Loucy (cell line): ENCODE results near the gene LARGE2.

Experiments used
- H2AFZ ChIP-seq: fragments of 200-600 bp; sonication (generic); 2 replicates; pipeline ENCODE4 v1.6.0; 2016; ENCODE audit warnings: antibody characterized with exemption, mild to moderate bottlenecking, low read length, moderate library complexity
- H3F3A ChIP-seq: fragments of 200-600 bp; 2 replicates; pipeline ENCODE4 v1.6.0; 2016; ENCODE audit warnings: antibody characterized with exemption, low read depth, mild to moderate bottlenecking
- H3K27me3 ChIP-seq: fragments of 200-600 bp; sonication (generic); 2 replicates; pipeline ENCODE4 v1.6.1; 2014; ENCODE audit warnings: low read length, mild to moderate bottlenecking; ENCODE audit not compliant: insufficient read depth, poor library complexity, severe bottlenecking
- H3K36me3 ChIP-seq: fragments of 200-600 bp; sonication (generic); 2 replicates; pipeline ENCODE4 v1.6.1; 2016; ENCODE audit warnings: low read length; ENCODE audit not compliant: insufficient read depth
- H3K4me1 ChIP-seq: fragments of 200-600 bp; sonication (generic); 2 replicates; pipeline ENCODE4 v1.5.1; 2014; ENCODE audit warnings: low read length, mild to moderate bottlenecking; ENCODE audit not compliant: insufficient read depth, poor library complexity, severe bottlenecking
- H3K4me2 ChIP-seq: fragments of 200-600 bp; sonication (generic); 2 replicates; pipeline ENCODE4 v1.6.0; 2014; ENCODE audit warnings: antibody characterized with exemption, low read length, low read depth, mild to moderate bottlenecking; ENCODE audit not compliant: poor library complexity, severe bottlenecking
- H3K4me3 ChIP-seq: fragments of 200-600 bp; sonication (generic); 2 replicates; pipeline ENCODE4 v1.5.1; 2014; ENCODE audit warnings: low read length, mild to moderate bottlenecking, mixed read lengths; ENCODE audit not compliant: poor library complexity, severe bottlenecking
- H3K79me2 ChIP-seq: fragments of 200-600 bp; sonication (generic); 2 replicates; pipeline ENCODE4 v1.6.1; 2014; ENCODE audit warnings: low read length; ENCODE audit not compliant: insufficient read depth
- H3K9ac ChIP-seq: fragments of 200-600 bp; sonication (generic); 2 replicates; pipeline ENCODE4 v1.6.0; 2014; ENCODE audit warnings: mild to moderate bottlenecking, low read depth, low read length, moderate library complexity; ENCODE audit not compliant: poor library complexity, severe bottlenecking
- H3K9me2 ChIP-seq: fragments of 200-600 bp; sonication (generic); replicated peaks from 2 replicates; pipeline ENCODE4 v1.6.1; 2016; ENCODE audit warnings: low read depth, low read length, mixed read lengths
- H3K9me3 ChIP-seq: fragments of 200-600 bp; sonication (generic); 2 replicates; pipeline ENCODE4 v1.6.1; 2014; ENCODE audit warnings: mild to moderate bottlenecking, antibody characterized with exemption, low read length, low read depth; ENCODE audit not compliant: insufficient read depth
- H4K20me1 ChIP-seq: fragments of 200-600 bp; sonication (generic); 2 replicates; pipeline ENCODE4 v1.6.0; 2014; ENCODE audit warnings: antibody characterized with exemption, low read length, mild to moderate bottlenecking; ENCODE audit not compliant: insufficient read depth, poor library complexity, severe bottlenecking
- CTCF ChIP-seq: fragments of 200-600 bp; sonication (generic); conservative IDR thresholded peaks from 2 replicates; pipeline ENCODE4 v1.5.1; 2014; ENCODE audit warnings: mild to moderate bottlenecking, antibody characterized with exemption, low read length
- EZH2phosphoT487 ChIP-seq: fragments of 200-600 bp; IDR thresholded peaks from 2 replicates; pipeline ENCODE4 v1.6.1; 2018; ENCODE audit warnings: antibody characterized with exemption, mild to moderate bottlenecking, moderate library complexity, borderline replicate concordance

LARGE2 gene

GRCh38 chr11:45892856-45893255, 29.6 kb upstream of the LARGE2 start:
- no peaks in the 10 kb centered on the region for H3K9me3 ChIP-seq
- H3K4me2 ChIP-seq = no peak overlapping the region
- no peaks in the 10 kb centered on the region for H3F3A ChIP-seq
- no peak overlapping the region for H3K4me3 ChIP-seq
- H3K9ac ChIP-seq = no peak overlapping the region
- no peak overlapping the region for H2AFZ ChIP-seq
- no peaks in the 10 kb centered on the region for H3K27me3 ChIP-seq
- H3K79me2 ChIP-seq = no peaks in the 10 kb centered on the region
- H4K20me1 ChIP-seq = no peaks in the 10 kb centered on the region
- H3K4me1 ChIP-seq = no peaks in the 10 kb centered on the region
- TF ChIP-seq CTCF = no peak
- no peak for TF ChIP-seq EZH2phosphoT487
- H3K9me2 ChIP-seq = no peaks in the 10 kb centered on the region
- no peaks in the 10 kb centered on the region for H3K36me3 ChIP-seq

- H3K79me2 ChIP-seq = no peaks in the 10 kb centered on the region
- no peaks in the 10 kb centered on the region for H4K20me1 ChIP-seq
- no peaks in the 10 kb centered on the region for H3K9me2 ChIP-seq
- no peaks in the 10 kb centered on the region for H3K9me3 ChIP-seq
- no peaks in the 10 kb centered on the region for H3K27me3 ChIP-seq
- no peak overlapping the region for H2AFZ ChIP-seq
- H3F3A ChIP-seq = no peaks in the 10 kb centered on the region
- no peaks in the 10 kb centered on the region for H3K36me3 ChIP-seq
- H3K4me1 ChIP-seq = peaks cover 4% of the 10 kb centered on the region
- TF ChIP-seq EZH2phosphoT487 (no peak), CTCF (no peak)
- H3K4me2 ChIP-seq = no peak overlapping the region
- no peak overlapping the region for H3K9ac ChIP-seq
- H3K4me3 ChIP-seq = no peak overlapping the region
These were observed 27.8 kb upstream of the LARGE2 start for GRCh38 chr11:45894555-45895247.

GRCh38 chr11:45895553-45896259, 26.8 kb upstream of the LARGE2 start:
- H3K4me1 ChIP-seq = peaks cover 4% of the 10 kb centered on the region
- no peaks in the 10 kb centered on the region for H3K9me3 ChIP-seq
- H2AFZ ChIP-seq = no peak overlapping the region
- no peak overlapping the region for H3K9ac ChIP-seq
- no peaks in the 10 kb centered on the region for H4K20me1 ChIP-seq
- no peak overlapping the region for H3K4me2 ChIP-seq
- H3K27me3 ChIP-seq = no peaks in the 10 kb centered on the region
- H3K4me3 ChIP-seq = no peak overlapping the region
- TF ChIP-seq CTCF (no peak), EZH2phosphoT487 (no peak)
- H3F3A ChIP-seq = no peaks in the 10 kb centered on the region
- no peaks in the 10 kb centered on the region for H3K36me3 ChIP-seq
- H3K79me2 ChIP-seq = no peaks in the 10 kb centered on the region
- no peaks in the 10 kb centered on the region for H3K9me2 ChIP-seq
